ENCODE measurements around the gene STAT5B.
"Not testable (repeated sequence)": the region's sequence is repeated elsewhere in the genome, so short reads cannot be mapped to it uniquely, and the experiment has no call there.

The STAT5B gene

DNA sequence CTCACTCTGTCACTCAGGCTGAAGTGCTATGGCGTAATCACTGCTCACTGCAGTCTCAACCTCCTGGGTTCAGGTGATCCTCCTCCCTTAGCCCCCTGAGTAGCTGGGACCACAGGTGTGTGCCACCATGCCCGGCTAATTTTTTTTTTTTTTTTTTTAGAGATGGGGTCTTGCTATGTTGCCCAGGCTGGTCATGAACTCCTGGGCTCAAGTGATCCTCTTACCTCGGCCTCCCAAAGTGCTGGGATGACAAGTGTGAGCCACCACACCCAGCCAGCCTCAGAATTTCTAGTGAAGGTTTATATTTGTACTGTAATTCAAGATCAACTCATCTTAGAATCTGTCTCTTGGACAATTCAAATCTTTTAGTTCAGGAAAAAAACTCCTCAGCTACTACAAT is 32.1 kb downstream of the STAT5B start:
- WGBS = 96% methylated on average over 2 of the region's 3 CpGs
- H3K36me3 ChIP-seq (ENCODE audit: insufficient read depth, low read length); H3K4me3 ChIP-seq (ENCODE audit: low read length); H3K27me3 ChIP-seq (ENCODE audit: insufficient read depth, low read length); H3K9ac ChIP-seq (ENCODE audit: low read depth, low read length); H3K9me3 ChIP-seq (ENCODE audit: insufficient read depth, low read depth, low read length); H3K4me1 ChIP-seq (ENCODE audit: insufficient read depth, low read length); H3K27ac ChIP-seq (ENCODE audit: low read depth, low read length): not testable (repeated sequence)

DNA sequence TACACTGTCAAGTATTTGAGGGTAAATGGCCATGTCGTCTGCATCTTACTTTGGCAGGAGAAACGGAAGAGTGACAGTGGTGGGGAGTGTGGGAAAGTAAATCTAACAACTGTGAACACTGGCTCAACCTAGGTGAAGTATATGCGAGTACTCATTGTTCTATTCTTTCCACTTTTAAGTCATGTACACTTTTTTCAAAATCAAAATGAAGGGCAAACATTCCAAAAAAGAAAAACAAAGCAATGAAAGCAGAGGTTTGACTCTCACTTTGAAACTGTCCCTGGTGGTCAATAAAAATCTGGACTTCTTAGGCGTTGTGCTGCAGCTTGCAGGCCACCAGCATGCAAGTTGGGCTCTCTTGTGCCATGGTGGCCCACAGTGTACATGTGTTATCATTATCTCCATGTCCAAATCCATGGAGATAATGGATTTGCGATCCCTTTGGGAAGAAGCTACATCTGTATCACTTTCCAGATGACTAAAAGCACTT is 32.7 kb downstream of the STAT5B start:
- Histone ChIP-seq H3K27ac (ENCODE audit: low read depth, low read length) (no peak overlapping the region), H3K9me3 (ENCODE audit: insufficient read depth, low read depth, low read length) (no peaks in the 10 kb centered on the region), H3K27me3 (ENCODE audit: insufficient read depth, low read length) (no peaks in the 10 kb centered on the region), H3K4me1 (ENCODE audit: insufficient read depth, low read length) (0 out of 2 replicates have a peak, but pooled peaks cover 4% of the 10 kb centered on the region), H3K9ac (ENCODE audit: low read depth, low read length) (no peak overlapping the region), H3K4me3 (ENCODE audit: low read length) (no peak overlapping the region), H3K36me3 (ENCODE audit: insufficient read depth, low read length) (no peaks in the 10 kb centered on the region)
- 89% methylated on average over 5 of the region's 5 CpGs for WGBS

DNA sequence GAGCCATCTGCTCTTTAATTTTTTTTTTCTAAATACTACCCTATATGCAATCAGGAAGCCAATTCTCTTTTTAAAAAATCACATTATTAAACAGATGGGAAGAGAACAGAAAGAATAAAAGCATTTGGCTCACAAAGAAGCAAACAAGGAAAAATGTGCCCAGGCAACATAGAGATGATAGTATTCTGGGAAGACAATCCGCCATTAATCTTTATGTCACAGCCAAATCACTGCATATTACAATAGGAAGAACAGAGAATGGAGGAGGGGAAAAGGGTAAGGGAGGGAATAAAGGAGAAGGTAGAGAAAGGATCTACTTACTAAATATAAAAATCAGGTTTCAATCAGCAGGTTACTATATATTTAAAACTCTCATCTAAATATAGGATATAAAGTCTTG is 34.3 kb downstream of the STAT5B start:
- WGBS = 100% methylated on average over 1 of the region's 1 CpG
- Histone ChIP-seq H3K9ac (ENCODE audit: low read depth, low read length) (no peak overlapping the region), H3K9me3 (ENCODE audit: insufficient read depth, low read depth, low read length) (no peaks in the 10 kb centered on the region), H3K4me1 (ENCODE audit: insufficient read depth, low read length) (0 out of 2 replicates have a peak, but pooled peaks cover 4% of the 10 kb centered on the region), H3K27me3 (ENCODE audit: insufficient read depth, low read length) (no peaks in the 10 kb centered on the region), H3K36me3 (ENCODE audit: insufficient read depth, low read length) (no peaks in the 10 kb centered on the region), H3K27ac (ENCODE audit: low read depth, low read length) (no peak overlapping the region), H3K4me3 (ENCODE audit: low read length) (no peak overlapping the region)

DNA sequence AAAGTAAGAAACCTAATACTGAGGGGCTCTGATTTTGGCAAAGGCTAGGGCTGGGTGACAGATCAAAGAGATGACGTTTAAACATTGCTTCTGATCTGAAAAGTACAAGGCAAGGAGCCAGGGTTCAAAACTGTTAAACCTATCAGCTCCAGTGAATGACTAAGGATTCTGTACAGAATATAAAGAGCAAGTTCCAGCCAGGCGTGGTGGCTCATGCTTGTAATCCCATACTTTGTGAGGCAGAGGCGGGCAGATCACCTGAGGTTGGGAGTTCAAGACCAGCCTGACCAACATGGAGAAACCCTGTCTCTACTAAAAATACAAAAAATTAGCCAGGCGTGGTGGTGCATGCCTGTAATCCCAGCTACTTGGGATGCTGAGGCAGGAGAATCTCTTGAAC is 35.3 kb downstream of the STAT5B start:
- H3K27me3 ChIP-seq (ENCODE audit: insufficient read depth, low read length); H3K9me3 ChIP-seq (ENCODE audit: insufficient read depth, low read depth, low read length); H3K4me1 ChIP-seq (ENCODE audit: insufficient read depth, low read length); H3K9ac ChIP-seq (ENCODE audit: low read depth, low read length); H3K27ac ChIP-seq (ENCODE audit: low read depth, low read length); H3K36me3 ChIP-seq (ENCODE audit: insufficient read depth, low read length); H3K4me3 ChIP-seq (ENCODE audit: low read length): not testable (repeated sequence)
- WGBS = 92% methylated on average over 4 of the region's 4 CpGs

DNA sequence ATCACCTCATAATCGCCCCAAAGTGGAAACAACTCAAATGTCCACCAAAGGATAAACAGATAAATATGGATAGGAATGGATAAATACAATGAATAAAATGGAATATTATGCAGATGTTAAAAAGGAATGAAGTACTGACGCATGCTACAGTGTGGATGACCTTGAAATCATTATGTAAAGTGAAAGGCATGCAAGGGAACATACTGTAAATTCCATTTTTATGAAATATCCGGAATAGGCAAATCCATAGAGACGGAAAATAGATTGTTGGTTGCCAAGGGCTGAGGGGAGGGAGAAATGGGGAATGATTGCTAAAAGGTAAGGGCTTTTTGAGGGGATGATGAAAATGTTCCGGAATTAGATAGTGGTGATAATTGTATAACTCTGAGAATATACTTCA is 36.0 kb downstream of the STAT5B start:
- 97% methylated on average over 5 of the region's 5 CpGs for WGBS
- H3K36me3 ChIP-seq (ENCODE audit: insufficient read depth, low read length) = no peaks in the 10 kb centered on the region
- no peak overlapping the region for H3K9ac ChIP-seq (ENCODE audit: low read depth, low read length)
- no peaks in the 10 kb centered on the region for H3K4me1 ChIP-seq (ENCODE audit: insufficient read depth, low read length)
- H3K4me3 ChIP-seq (ENCODE audit: low read length) = no peak overlapping the region
- H3K9me3 ChIP-seq (ENCODE audit: insufficient read depth, low read depth, low read length) = no peaks in the 10 kb centered on the region
- H3K27me3 ChIP-seq (ENCODE audit: insufficient read depth, low read length) = no peaks in the 10 kb centered on the region
- no peak overlapping the region for H3K27ac ChIP-seq (ENCODE audit: low read depth, low read length)

DNA sequence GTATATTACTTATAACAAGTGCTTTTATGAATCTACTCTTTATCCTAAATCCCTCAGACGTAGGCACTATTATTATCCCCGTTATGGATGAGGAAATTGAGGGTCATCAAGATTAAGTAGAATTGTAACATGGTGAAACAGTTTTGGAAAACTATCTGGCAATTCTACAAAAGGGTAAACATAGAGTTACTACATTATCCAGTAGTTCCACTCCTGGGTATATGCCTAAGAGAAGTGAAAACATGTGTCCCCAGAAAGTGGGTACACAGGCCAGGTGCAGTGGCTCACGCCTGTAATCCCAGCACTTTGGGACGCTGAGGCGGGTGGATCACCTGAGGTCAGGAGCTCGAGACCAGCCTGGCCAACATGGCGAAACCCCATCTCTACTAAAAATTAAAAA is 36.6 kb downstream of the STAT5B start:
- not testable (repeated sequence) for H3K4me3 ChIP-seq (ENCODE audit: low read length); H3K4me1 ChIP-seq (ENCODE audit: insufficient read depth, low read length); H3K9ac ChIP-seq (ENCODE audit: low read depth, low read length); H3K9me3 ChIP-seq (ENCODE audit: insufficient read depth, low read depth, low read length); H3K36me3 ChIP-seq (ENCODE audit: insufficient read depth, low read length); H3K27ac ChIP-seq (ENCODE audit: low read depth, low read length); H3K27me3 ChIP-seq (ENCODE audit: insufficient read depth, low read length)
- WGBS = 99% methylated on average over 6 of the region's 7 CpGs

DNA sequence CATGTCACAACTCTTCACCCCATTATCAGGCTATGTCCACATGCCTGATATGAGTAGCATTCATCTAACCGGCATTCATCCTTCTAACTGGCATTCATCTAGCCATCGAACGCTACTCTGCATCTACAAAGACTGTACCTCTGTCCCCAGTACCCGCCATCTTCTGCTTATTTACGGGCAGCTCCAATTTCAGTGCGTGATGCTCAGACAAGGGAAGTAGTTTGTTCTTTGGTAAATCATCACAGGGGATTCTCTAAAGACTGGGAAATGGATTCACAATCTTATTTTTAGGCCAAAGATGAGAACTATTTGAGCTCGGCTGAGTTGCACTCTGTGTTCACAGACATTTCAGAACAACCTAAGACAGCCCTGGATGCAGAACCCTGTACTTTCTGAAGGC is 39.4 kb downstream of the STAT5B start:
- Histone ChIP-seq H3K36me3 (ENCODE audit: insufficient read depth, low read length) (no peaks in the 10 kb centered on the region), H3K4me3 (ENCODE audit: low read length) (no peak overlapping the region), H3K4me1 (ENCODE audit: insufficient read depth, low read length) (no peaks in the 10 kb centered on the region), H3K27ac (ENCODE audit: low read depth, low read length) (no peak overlapping the region), H3K9ac (ENCODE audit: low read depth, low read length) (no peak overlapping the region), H3K27me3 (ENCODE audit: insufficient read depth, low read length) (no peaks in the 10 kb centered on the region), H3K9me3 (ENCODE audit: insufficient read depth, low read depth, low read length) (no peaks in the 10 kb centered on the region)
- WGBS = 94% methylated on average over 7 of the region's 7 CpGs

DNA sequence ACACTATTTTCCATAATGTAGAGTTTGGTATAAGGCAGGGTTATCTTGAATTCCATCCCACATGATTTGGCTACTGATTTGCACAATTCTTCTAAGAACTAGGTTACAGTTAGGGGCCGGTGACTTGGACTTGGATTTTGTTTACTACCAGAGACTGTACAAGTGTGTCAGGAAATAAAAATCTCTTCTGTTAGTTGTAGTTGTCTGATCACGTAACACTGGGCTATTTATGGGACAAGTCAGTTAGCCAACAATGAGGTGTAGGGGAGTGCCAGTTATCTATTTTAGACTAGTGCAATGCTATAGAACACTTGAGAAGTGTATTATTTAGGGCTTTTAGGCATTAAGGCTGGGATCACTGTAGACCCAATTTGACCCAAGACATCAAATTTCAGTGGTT is 42.2 kb downstream of the STAT5B start:
- no peak overlapping the region for H3K27ac ChIP-seq (ENCODE audit: low read depth, low read length)
- H3K36me3 ChIP-seq (ENCODE audit: insufficient read depth, low read length) = 0 out of 2 replicates have a peak, but pooled peaks cover 4% of the 10 kb centered on the region
- no peaks in the 10 kb centered on the region for H3K9me3 ChIP-seq (ENCODE audit: insufficient read depth, low read depth, low read length)
- H3K9ac ChIP-seq (ENCODE audit: low read depth, low read length) = no peak overlapping the region
- H3K27me3 ChIP-seq (ENCODE audit: insufficient read depth, low read length) = no peaks in the 10 kb centered on the region
- WGBS = 93% methylated on average over 2 of the region's 2 CpGs
- no peaks in the 10 kb centered on the region for H3K4me1 ChIP-seq (ENCODE audit: insufficient read depth, low read length)
- no peak overlapping the region for H3K4me3 ChIP-seq (ENCODE audit: low read length)

DNA sequence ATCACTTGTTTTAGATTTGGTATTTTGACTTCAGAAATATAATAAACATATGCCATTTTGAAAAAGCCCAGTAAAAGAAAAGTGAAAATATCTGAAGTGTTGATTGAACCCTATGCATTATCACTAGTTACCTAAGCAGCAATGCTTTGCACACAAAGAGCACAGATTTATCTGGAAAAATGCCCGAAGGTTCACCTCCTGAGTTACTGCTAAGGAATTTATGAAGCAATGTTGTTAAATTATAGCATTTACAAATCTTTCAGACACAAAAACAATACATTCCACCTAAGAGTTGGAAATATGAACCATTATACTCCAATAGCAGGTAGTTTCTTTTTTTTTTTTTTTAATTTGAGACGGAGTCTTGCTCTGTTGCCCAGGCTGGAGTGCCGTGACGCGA is 43.0 kb downstream of the STAT5B start:
- Histone ChIP-seq H3K4me3 (ENCODE audit: low read length) (no peak overlapping the region), H3K27ac (ENCODE audit: low read depth, low read length) (no peak overlapping the region), H3K36me3 (ENCODE audit: insufficient read depth, low read length) (0 out of 2 replicates have a peak, but pooled peaks cover 4% of the 10 kb centered on the region), H3K9ac (ENCODE audit: low read depth, low read length) (no peak overlapping the region), H3K9me3 (ENCODE audit: insufficient read depth, low read depth, low read length) (no peaks in the 10 kb centered on the region), H3K4me1 (ENCODE audit: insufficient read depth, low read length) (no peaks in the 10 kb centered on the region), H3K27me3 (ENCODE audit: insufficient read depth, low read length) (no peaks in the 10 kb centered on the region)
- 99% methylated on average over 4 of the region's 5 CpGs for WGBS

DNA sequence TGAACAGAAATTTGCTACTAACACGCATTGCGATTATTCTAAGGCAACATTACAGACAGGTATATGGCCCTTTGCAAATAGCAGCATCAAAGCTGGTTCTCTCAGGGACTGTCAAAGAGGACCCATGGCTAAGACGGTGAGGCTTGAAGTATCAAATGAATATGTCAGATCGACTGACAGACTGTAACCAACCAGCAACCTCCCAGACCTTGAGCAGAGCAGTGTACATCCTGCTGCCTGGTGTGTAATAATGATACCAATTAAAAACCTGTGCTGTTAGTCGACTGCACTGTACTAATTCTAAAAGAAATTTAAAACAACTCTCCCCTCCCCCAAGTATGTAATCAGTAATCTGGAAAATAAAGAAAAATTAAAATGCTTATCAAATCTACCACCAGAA is 46.0 kb downstream of the STAT5B start:
- Histone ChIP-seq H3K4me1 (ENCODE audit: insufficient read depth, low read length) (no peaks in the 10 kb centered on the region), H3K36me3 (ENCODE audit: insufficient read depth, low read length) (0 out of 2 replicates have a peak, but pooled peaks cover 18% of the 10 kb centered on the region), H3K4me3 (ENCODE audit: low read length) (no peak overlapping the region), H3K27ac (ENCODE audit: low read depth, low read length) (no peak overlapping the region), H3K27me3 (ENCODE audit: insufficient read depth, low read length) (no peaks in the 10 kb centered on the region), H3K9me3 (ENCODE audit: insufficient read depth, low read depth, low read length) (no peaks in the 10 kb centered on the region), H3K9ac (ENCODE audit: low read depth, low read length) (no peak overlapping the region)
- 91% methylated on average over 5 of the region's 5 CpGs for WGBS

DNA sequence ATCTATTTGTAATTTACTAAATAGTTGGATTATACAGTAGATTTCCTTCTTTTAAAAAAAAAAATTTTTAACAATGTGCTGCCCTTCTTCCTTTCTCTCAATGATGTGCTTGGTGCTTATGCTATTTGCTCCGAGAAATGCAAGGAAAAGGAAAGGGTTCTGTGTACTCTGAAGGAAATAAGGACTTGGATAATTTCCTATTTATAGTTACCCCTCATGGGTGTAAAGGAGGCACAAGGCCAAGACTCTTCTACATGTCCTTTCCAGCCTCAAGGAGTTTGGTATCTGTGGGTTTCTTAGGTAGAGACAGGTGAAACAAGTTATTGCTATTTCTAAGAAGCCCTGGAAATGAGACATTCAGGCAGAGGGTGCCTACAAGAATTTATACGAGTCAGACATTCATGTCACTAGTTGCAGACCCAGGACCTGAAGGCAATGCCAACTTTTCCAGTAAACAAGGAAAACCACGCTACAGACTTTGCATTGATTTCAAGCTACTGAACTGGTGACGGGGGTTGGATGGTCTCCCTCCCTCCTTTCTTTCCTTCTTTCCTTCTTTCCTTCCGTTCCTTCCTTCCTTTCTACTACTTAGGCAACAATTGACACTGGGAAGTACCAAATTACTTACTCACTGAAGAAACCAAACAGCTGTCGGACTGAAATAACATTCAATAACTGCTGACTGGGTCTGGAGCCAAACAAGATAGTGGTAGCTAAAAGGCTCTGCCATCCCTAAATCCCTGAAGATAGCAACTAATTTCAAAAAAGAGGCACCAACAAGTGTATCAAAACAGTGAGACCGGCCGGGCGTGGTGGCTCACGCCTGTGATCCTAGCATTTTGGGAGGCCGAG is 48.1 kb downstream of the STAT5B start:
- Histone ChIP-seq H3K9me3 (ENCODE audit: insufficient read depth, low read depth, low read length) (no peaks in the 10 kb centered on the region), H3K9ac (ENCODE audit: low read depth, low read length) (no peak overlapping the region), H3K4me3 (ENCODE audit: low read length) (no peak overlapping the region), H3K36me3 (ENCODE audit: insufficient read depth, low read length) (peaks cover 34% of the 10 kb centered on the region), H3K27ac (ENCODE audit: low read depth, low read length) (no peak overlapping the region), H3K27me3 (ENCODE audit: insufficient read depth, low read length) (no peaks in the 10 kb centered on the region), H3K4me1 (ENCODE audit: insufficient read depth, low read length) (no peaks in the 10 kb centered on the region)
- 95% methylated on average over 11 of the region's 11 CpGs for WGBS

Data from HUES64 (cell line).